GM12878 (cell line): ENCODE measurements around the gene PEX6. TPM values are rescaled to one million over a fixed set of nuclear protein-coding genes. Genes with fewer than 3 reads are reported as not detected.

Source experiments
- ATAC-seq: fragments of 200-7000 bp; cut with Tn5 transposase; 3 replicates; pipeline ENCODE4 v1.9.1; 2020; ENCODE audit warnings: mild to moderate bottlenecking, moderate library complexity
- BruUV-seq: library from RNA; stranded (reverse); fragments of 400-500 nt; replicated peaks from 2 replicates; lab custom pipeline; 2021; lab: Mats Ljungman, UMichigan
- CTCF ChIA-PET: fragments of 300-600 bp; sonication (Branson Sonifier 250); formaldehyde crosslinking; extraction: SDS; loops from one replicate; lab custom pipeline; 2021; ENCODE audit warnings: inconsistent platforms; lab: Yijun Ruan, JAX
- POLR2A ChIA-PET: fragments of 350-600 bp; formaldehyde crosslinking; extraction: SDS; loops from one replicate; lab custom pipeline; 2021; ENCODE audit warnings: inconsistent platforms; lab: Charles Lee
- RAD21 ChIA-PET: fragments of 300-600 bp; sonication (Branson Sonifier 250); formaldehyde crosslinking; loops from one replicate; lab custom pipeline; 2023; ENCODE audit warnings: antibody characterized with exemption; ENCODE audit not compliant: unreplicated experiment; lab: Charles Lee
- SMC1A ChIA-PET: fragments of 300-600 bp; sonication (Branson Sonifier 250); formaldehyde crosslinking; loops from one replicate; lab custom pipeline; 2023; ENCODE audit not compliant: unreplicated experiment, uncharacterized antibody; lab: Charles Lee
- DNase-seq: peaks from one replicate; pipeline ENCODE4 v3.0.0-alpha.2; 2011; ENCODE audit warnings: low read depth, low spot score
- FAIRE-seq: peaks from 3 replicates; lab custom pipeline; 2011; peaks lifted over from hg19 to GRCh38; lab: Jason Lieb, UNC
- H2AFZ ChIP-seq: 2 replicates; pipeline ENCODE4 v1.6.0; 2011; ENCODE audit warnings: low read depth, low read length, control low read depth; ENCODE audit not compliant: control insufficient read depth
- H3K27ac ChIP-seq: 2 replicates; pipeline ENCODE4 v1.5.1; 2011; ENCODE audit warnings: control low read depth; ENCODE audit not compliant: control insufficient read depth, insufficient read depth
- H3K27me3 ChIP-seq, 2 experiments: replicated peaks in 1 of 2; 2 replicates each; pipeline versions ENCODE4 v1.6.0 to v1.6.1; 2011; ENCODE audit warnings: low read length in 1 of 2; ENCODE audit not compliant: control insufficient read depth in 2 of 2, insufficient read depth in 2 of 2
- H3K36me3 ChIP-seq, 2 experiments: 2 replicates each; pipeline ENCODE4 v1.5.1; 2011; ENCODE audit warnings: low read length in 1 of 2; ENCODE audit not compliant: control insufficient read depth in 2 of 2, insufficient read depth in 2 of 2
- H3K4me1 ChIP-seq: 2 replicates; pipeline ENCODE4 v1.6.1; 2011; ENCODE audit warnings: mild to moderate bottlenecking, low read length, moderate library complexity, mixed read lengths; ENCODE audit not compliant: control insufficient read depth, insufficient read depth
- H3K4me2 ChIP-seq: 2 replicates; pipeline ENCODE4 v1.6.0; 2011; ENCODE audit warnings: control low read depth; ENCODE audit not compliant: control insufficient read depth, insufficient read depth
- H3K4me3 ChIP-seq: fragments of 200-600 bp; sonication (generic); 2 replicates; pipeline ENCODE4 v1.5.1; 2016
- H3K79me2 ChIP-seq: 2 replicates; pipeline ENCODE4 v1.6.0; 2011; ENCODE audit warnings: low read length; ENCODE audit not compliant: control insufficient read depth, insufficient read depth
- H3K9ac ChIP-seq: 2 replicates; pipeline ENCODE4 v1.8.0; 2011; ENCODE audit warnings: low read length, control low read depth, mixed read lengths; ENCODE audit not compliant: control insufficient read depth, insufficient read depth
- H3K9me3 ChIP-seq: replicated peaks from 3 replicates; pipeline ENCODE4 v1.5.1; 2011; ENCODE audit warnings: mild to moderate bottlenecking, low read length; ENCODE audit not compliant: control insufficient read depth, insufficient read depth
- H4K20me1 ChIP-seq: 2 replicates; pipeline ENCODE4 v1.6.0; 2011; ENCODE audit not compliant: control insufficient read depth, insufficient read depth
- ATF7 ChIP-seq: fragments of 450-650 bp; IDR thresholded peaks from 2 replicates; pipeline ENCODE4 v1.6.1; 2016; ENCODE audit warnings: low read depth, mild to moderate bottlenecking
- BCL11A ChIP-seq: IDR thresholded peaks from 2 replicates; pipeline ENCODE4 v1.6.1; 2011; ENCODE audit warnings: low read depth, low read length
- ETV6 ChIP-seq, 2 experiments: fragments of 450-650 bp in 1 of 2; IDR thresholded peaks in 1 of 2; conservative IDR thresholded peaks in 1 of 2; 2 replicates each; pipeline ENCODE4 v1.6.1; 2014; ENCODE audit warnings: antibody characterized with exemption in 1 of 2, borderline replicate concordance in 1 of 2, low read depth in 1 of 2, mild to moderate bottlenecking in 1 of 2, moderate library complexity in 1 of 2
- GABPA ChIP-seq: IDR thresholded peaks from 2 replicates; pipeline ENCODE4 v1.6.1; 2014; ENCODE audit warnings: antibody characterized with exemption, low read depth, mild to moderate bottlenecking, inconsistent platforms
- HDAC6 ChIP-seq: fragments of 200-600 bp; sonication (generic); IDR thresholded peaks from one replicate; pipeline ENCODE4 v1.8.0; 2017; ENCODE audit warnings: antibody characterized with exemption; ENCODE audit not compliant: unreplicated experiment
- HDGF ChIP-seq: fragments of 450-650 bp; IDR thresholded peaks from 2 replicates; pipeline ENCODE4 v1.6.1; 2016; ENCODE audit warnings: antibody characterized with exemption
- KDM1A ChIP-seq: fragments of 200-600 bp; sonication (generic); IDR thresholded peaks from 2 replicates; pipeline ENCODE4 v1.6.1; 2016; ENCODE audit warnings: borderline replicate concordance
- MTA3 ChIP-seq: IDR thresholded peaks from 2 replicates; pipeline ENCODE4 v1.6.1; 2012; ENCODE audit warnings: low read length, inconsistent platforms, borderline replicate concordance
- NR2C1 ChIP-seq: fragments of 450-650 bp; IDR thresholded peaks from 2 replicates; pipeline ENCODE4 v1.6.1; 2017; ENCODE audit warnings: antibody characterized with exemption, mild to moderate bottlenecking, moderate library complexity
- PML ChIP-seq: IDR thresholded peaks from 2 replicates; pipeline ENCODE4 v1.6.1; 2012; ENCODE audit warnings: low read length, inconsistent platforms
- RAD51 ChIP-seq: fragments of 450-650 bp; IDR thresholded peaks from 2 replicates; pipeline ENCODE4 v1.6.1; 2016; ENCODE audit warnings: moderate library complexity, mild to moderate bottlenecking, inconsistent platforms
- RB1 ChIP-seq: fragments of 450-650 bp; formaldehyde crosslinking; IDR thresholded peaks from 2 replicates; pipeline ENCODE4 v1.6.1; 2017; ENCODE audit warnings: mild to moderate bottlenecking, borderline replicate concordance
- RUNX3 ChIP-seq: IDR thresholded peaks from 2 replicates; pipeline ENCODE4 v1.6.1; 2012; ENCODE audit warnings: low read length, inconsistent platforms
- SMARCA5 ChIP-seq: fragments of 450-650 bp; IDR thresholded peaks from 2 replicates; pipeline ENCODE4 v1.6.1; 2017; ENCODE audit warnings: mild to moderate bottlenecking
- SPI1 ChIP-seq: IDR thresholded peaks from 2 replicates; pipeline ENCODE4 v1.6.1; 2011; ENCODE audit warnings: low read depth, mild to moderate bottlenecking, low read length, moderate library complexity, borderline replicate concordance; ENCODE audit not compliant: insufficient read depth
- WGBS: methylation state at CpG from one replicate; pipeline ENCODE4 v1.1.6; 2016; ENCODE audit warnings: low lambda C conversion rate; ENCODE audit not compliant: insufficient replicate concordance, insufficient coverage; ENCODE audit errors: missing lambda C conversion rate; 5-methylcytosine and 5-hydroxymethylcytosine counted together
- in situ Hi-C: fragments of 300-500 bp; cut with MboI; formaldehyde crosslinking; loops from 9 replicates; pipeline ENCODE4 v1.14.3; 2018; ENCODE audit warnings: mixed read lengths
- intact Hi-C: fragments of 100-400 bp; cut with micrococcal nuclease; formaldehyde crosslinking; loops from one replicate; pipeline ENCODE4 v1.14.2; 2022; ENCODE audit not compliant: unreplicated experiment
- polyA plus RNA-seq, 11 experiments: library from polyadenylated mRNA; depleted of rRNA in 4 of 11; unstranded in 6 of 11; stranded (reverse) in 5 of 11; fragments of >200 nt; fragmentation: Nextera tagmentation in 4 of 11; fragmentation: Illumina TruSeq in 1 of 11; extraction: Ambion mirVana in 4 of 11; extraction: Trizol in 1 of 11; gene quantifications; 1 replicate in 1 of 11; 2 replicates in 10 of 11; pipeline versions ENCODE4 v1.2.1 to v1.2.3, GENCODE V29; 2011 to 2016; ENCODE audit warnings: inconsistent platforms in 2 of 11, missing spikeins in 2 of 11, low read depth in 1 of 11
- total RNA-seq, 4 experiments: library from RNA; depleted of rRNA in 3 of 4; stranded (reverse); fragments of >200 nt in 3 of 4; fragmentation: Illumina TruSeq in 1 of 4; extraction: Trizol in 1 of 4; gene quantifications; 2 replicates each; pipeline versions ENCODE4 v1.2.1 to v1.2.3, GENCODE V29; 2013 to 2021
- TF ChIP-seq, protein P1 (sequence below): fragments of 450-650 bp; conservative IDR thresholded peaks from 2 replicates; pipeline ENCODE4 v1.6.1; 2017; ENCODE audit warnings: mild to moderate bottlenecking, moderate library complexity
- TF ChIP-seq, protein P2 (sequence below): fragments of 450-650 bp; IDR thresholded peaks from 2 replicates; pipeline ENCODE4 v1.6.1; 2017; ENCODE audit warnings: borderline replicate concordance
- TF ChIP-seq, protein P3 (sequence below): fragments of 450-650 bp; IDR thresholded peaks from 2 replicates; pipeline ENCODE4 v1.6.1; 2016; ENCODE audit warnings: mild to moderate bottlenecking
- TF ChIP-seq, protein P4 (sequence below): fragments of 450-650 bp; IDR thresholded peaks from 2 replicates; pipeline ENCODE4 v1.6.1; 2017; ENCODE audit warnings: mild to moderate bottlenecking, low read depth, inconsistent platforms; ENCODE audit not compliant: poor library complexity, severe bottlenecking

The PEX6 gene
- total and polyA plus RNA-seq, 10 of the 15 experiments (the other 5 are each of a cell fraction or from before 2014, with no cell fraction given) = 0.39 to 21.1 (median 7.8) TPM

DNA sequence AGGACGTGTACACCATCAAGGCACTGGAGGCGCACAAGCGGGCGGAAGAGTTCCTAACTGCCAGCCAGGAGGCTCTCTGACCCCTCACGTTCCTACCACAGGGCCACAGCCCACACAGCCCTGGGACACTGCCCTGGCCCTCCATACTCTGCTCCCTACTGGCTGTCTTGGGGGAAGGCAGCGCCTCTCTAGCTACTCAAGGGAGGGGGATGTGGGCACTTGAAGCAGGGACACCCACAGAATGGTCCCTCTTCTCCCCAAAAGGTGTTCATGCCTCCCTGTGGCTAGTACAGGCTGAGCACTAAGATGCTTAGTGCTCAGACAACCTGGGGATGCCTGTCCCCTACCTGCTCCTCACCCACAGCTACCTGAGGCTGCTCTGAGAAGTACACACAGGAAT lies 32.2 kb upstream of the PEX6 start:
- 94% methylated on average over 6 of the region's 6 CpGs for whole genome bisulfite sequencing
- H3K4me3 ChIP-seq = no peak overlapping the region

More for the DNA sequence above, 32.2 kb upstream of the PEX6 start:
- no peak overlapping the region for H3K4me2 ChIP-seq
- BruUV-seq = no TSS peak
- H2AFZ ChIP-seq = no peak overlapping the region
- ChIA-PET CTCF (interaction anchor here (0.5 to 4.1 kb wide), 5 partner anchors 48 to 153 kb away, joined by 3 to 26 read pairs (median 4); partner anchors contain the start of genes CNPY3, KLC4 and MRPL2), RAD21 (interaction anchor here (1.3 to 1.4 kb wide), 2 partner anchors 48 to 132 kb away, joined by 3 to 5 read pairs; partner anchors contain the start of genes KLC4 and MRPL2), POLR2A (interaction anchor here (1.0 kb wide), 1 partner anchor 28 kb away, joined by 3 read pairs; no protein-coding TSS in a partner anchor), SMC1A (interaction anchor here (1.1 kb wide), 1 partner anchor 25 kb away, joined by 4 read pairs; no protein-coding TSS in a partner anchor)
- intact Hi-C loops (no loop called here), in situ Hi-C loops (no loop called here)
- H3K9ac ChIP-seq = no peak overlapping the region
- H3K27me3 ChIP-seq = no peaks in the 10 kb centered on the region
- DNase-seq (no peak), ATAC-seq (no peak), FAIRE-seq (no peak)
- H3K36me3 ChIP-seq = peaks cover 26 to 29% of the 10 kb centered on the region in 2 experiments
- H3K27ac ChIP-seq = no peak overlapping the region
- no peaks in the 10 kb centered on the region for H3K9me3 ChIP-seq
- TF ChIP-seq SMARCA5 = no peak
- TF ChIP-seq GABPA = no peak
- no peak for TF ChIP-seq MTA3
- TF ChIP-seq ETV6 (conservative IDR thresholded peaks at IDR 0.05 in 1 of 2, IDR thresholded peaks at IDR 0.05 in 1 of 2; ENCODE audit: borderline replicate concordance in 1 of 2, low read depth in 1 of 2) = no peak
- no peak for TF ChIP-seq RAD51
- TF ChIP-seq, protein P1, sequence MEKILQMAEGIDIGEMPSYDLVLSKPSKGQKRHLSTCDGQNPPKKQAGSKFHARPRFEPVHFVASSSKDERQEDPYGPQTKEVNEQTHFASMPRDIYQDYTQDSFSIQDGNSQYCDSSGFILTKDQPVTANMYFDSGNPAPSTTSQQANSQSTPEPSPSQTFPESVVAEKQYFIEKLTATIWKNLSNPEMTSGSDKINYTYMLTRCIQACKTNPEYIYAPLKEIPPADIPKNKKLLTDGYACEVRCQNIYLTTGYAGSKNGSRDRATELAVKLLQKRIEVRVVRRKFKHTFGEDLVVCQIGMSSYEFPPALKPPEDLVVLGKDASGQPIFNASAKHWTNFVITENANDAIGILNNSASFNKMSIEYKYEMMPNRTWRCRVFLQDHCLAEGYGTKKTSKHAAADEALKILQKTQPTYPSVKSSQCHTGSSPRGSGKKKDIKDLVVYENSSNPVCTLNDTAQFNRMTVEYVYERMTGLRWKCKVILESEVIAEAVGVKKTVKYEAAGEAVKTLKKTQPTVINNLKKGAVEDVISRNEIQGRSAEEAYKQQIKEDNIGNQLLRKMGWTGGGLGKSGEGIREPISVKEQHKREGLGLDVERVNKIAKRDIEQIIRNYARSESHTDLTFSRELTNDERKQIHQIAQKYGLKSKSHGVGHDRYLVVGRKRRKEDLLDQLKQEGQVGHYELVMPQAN = no peak
- no peak for TF ChIP-seq SPI1
- TF ChIP-seq ATF7 = no peak
- TF ChIP-seq, protein P2, sequence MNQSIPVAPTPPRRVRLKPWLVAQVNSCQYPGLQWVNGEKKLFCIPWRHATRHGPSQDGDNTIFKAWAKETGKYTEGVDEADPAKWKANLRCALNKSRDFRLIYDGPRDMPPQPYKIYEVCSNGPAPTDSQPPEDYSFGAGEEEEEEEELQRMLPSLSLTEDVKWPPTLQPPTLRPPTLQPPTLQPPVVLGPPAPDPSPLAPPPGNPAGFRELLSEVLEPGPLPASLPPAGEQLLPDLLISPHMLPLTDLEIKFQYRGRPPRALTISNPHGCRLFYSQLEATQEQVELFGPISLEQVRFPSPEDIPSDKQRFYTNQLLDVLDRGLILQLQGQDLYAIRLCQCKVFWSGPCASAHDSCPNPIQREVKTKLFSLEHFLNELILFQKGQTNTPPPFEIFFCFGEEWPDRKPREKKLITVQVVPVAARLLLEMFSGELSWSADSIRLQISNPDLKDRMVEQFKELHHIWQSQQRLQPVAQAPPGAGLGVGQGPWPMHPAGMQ = no peak
- TF ChIP-seq KDM1A = no peak
- TF ChIP-seq HDGF = no peak
- no peak for TF ChIP-seq RUNX3
- TF ChIP-seq, protein P3, sequence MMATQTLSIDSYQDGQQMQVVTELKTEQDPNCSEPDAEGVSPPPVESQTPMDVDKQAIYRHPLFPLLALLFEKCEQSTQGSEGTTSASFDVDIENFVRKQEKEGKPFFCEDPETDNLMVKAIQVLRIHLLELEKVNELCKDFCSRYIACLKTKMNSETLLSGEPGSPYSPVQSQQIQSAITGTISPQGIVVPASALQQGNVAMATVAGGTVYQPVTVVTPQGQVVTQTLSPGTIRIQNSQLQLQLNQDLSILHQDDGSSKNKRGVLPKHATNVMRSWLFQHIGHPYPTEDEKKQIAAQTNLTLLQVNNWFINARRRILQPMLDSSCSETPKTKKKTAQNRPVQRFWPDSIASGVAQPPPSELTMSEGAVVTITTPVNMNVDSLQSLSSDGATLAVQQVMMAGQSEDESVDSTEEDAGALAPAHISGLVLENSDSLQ = no peak
- TF ChIP-seq PML = no peak
- no peak for TF ChIP-seq NR2C1
- TF ChIP-seq, protein P4, sequence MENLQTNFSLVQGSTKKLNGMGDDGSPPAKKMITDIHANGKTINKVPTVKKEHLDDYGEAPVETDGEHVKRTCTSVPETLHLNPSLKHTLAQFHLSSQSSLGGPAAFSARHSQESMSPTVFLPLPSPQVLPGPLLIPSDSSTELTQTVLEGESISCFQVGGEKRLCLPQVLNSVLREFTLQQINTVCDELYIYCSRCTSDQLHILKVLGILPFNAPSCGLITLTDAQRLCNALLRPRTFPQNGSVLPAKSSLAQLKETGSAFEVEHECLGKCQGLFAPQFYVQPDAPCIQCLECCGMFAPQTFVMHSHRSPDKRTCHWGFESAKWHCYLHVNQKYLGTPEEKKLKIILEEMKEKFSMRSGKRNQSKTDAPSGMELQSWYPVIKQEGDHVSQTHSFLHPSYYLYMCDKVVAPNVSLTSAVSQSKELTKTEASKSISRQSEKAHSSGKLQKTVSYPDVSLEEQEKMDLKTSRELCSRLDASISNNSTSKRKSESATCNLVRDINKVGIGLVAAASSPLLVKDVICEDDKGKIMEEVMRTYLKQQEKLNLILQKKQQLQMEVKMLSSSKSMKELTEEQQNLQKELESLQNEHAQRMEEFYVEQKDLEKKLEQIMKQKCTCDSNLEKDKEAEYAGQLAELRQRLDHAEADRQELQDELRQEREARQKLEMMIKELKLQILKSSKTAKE = no peak
- no peak for TF ChIP-seq RB1
- TF ChIP-seq HDAC6 = no peak
- TF ChIP-seq BCL11A = no peak
- H3K4me1 ChIP-seq = peaks cover 7% of the 10 kb centered on the region
- peaks cover 23% of the 10 kb centered on the region for H3K79me2 ChIP-seq
- H4K20me1 ChIP-seq = no peaks in the 10 kb centered on the region
